ENCODE measurements around the gene EFCAB7.
A peak's percentile ranks its signal among the peaks of the same experiment; 100 is the strongest.
"Not testable (repeated sequence)": the region's sequence is repeated elsewhere in the genome, so short reads cannot be mapped to it uniquely, and the experiment has no call there.

Gene EFCAB7

DNA sequence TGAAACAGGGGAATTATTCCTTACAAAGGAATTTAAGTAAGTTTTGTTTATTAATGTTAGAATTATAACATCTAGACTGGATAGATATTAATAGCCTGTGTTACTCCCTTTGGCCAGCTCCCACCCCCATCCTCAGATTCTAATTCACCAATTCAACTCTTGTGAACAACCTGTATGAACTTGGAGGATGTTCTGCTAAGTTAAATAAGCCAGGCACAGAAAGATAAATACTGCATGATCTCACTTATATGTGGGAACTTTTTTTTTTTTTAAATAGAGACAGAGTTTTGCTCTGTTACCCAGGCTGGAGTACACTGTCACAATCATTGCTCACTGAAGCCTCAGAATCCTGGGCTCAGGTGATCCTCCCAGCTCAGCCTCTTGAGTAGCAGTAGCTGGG is 32.2 kb downstream of the EFCAB7 start:
- DNase-seq = no peak

DNA sequence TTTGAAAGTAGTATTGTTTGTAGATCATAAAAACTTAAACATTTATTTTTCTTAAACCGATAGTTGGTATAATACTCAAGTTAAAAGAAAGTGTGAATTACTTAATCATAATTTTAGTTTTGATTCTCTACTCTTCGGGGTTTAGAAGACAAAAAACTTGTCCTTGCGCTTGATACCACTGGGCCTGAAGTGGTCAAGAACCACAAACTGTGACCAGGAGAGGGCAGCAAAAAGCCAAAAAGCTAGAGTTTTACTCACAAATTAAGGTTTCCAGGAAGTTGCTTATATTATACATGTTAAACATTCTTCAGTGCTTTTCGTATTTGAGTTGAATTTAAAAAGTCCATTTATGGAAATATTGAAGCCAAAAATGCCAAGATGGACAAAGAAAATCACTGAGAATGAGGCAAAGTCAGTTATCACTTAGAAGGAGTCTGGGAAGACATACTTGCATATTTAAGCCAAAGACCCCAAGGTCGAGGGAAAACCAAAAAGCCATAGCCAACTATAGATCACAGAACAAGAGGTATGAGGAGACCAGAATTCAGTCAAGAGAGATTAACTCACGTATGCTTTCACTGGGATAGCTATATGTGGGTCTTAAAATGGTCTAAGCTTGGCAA is 34.2 kb downstream of the EFCAB7 start:
- peak in 1 of 2 donors; percentile 7 for DNase-seq

DNA sequence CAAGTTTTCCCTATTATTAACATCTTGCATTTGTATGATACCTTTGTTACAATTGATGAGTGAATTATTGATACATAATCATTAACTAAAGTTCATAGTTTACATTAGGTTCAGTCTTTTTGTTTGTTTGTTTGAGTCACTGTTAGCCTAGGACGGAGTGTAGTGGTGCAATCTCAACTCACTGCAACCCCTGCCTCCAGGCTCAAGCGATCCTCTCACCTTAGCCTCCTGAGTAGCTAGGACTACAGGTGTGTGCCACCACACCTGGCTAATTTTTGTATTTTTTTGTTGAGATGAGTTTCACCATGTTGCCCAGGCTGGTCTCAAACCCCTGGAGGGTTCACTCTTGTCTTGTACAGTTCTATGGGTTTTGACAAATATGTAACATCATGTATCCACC is 36.0 kb downstream of the EFCAB7 start:
- DNase-seq = no peak

DNA sequence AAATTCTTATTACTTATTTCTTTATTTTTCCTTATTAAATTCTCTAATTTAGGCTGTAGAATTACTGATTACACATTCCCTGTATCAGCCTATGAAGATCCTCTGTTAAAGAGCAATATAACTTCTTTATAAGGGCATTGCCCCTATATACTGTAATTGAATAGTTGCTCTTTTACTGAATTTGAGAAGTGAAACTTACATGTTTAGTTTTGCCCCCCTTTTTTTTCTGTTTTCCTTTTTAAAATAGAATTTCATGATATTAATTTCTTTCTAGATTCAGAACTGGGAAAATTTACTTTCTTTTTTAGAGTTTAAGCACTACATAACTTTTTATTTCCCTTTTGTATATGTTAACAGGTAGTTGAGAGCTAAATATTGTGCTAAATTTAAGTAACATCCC is 40.4 kb downstream of the EFCAB7 start:
- no peak for DNase-seq

DNA sequence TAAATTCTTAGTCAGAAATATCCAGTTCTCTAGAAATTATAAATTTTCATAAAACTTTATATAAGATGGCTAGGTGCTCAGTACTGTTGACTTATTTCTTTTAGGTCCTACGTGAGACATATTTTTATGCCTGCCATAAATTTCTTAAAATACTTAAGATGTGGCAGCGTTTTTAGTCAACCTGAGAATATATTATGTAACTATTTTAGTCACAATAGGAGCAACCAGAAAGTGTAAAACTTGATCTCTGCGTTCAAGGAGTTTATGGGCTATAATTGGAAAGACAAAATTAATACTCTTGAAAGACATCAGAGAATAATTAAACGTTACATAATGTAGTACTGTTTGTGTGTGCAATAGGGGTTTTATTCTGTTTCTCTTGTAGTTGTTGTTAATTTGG is 45.7 kb downstream of the EFCAB7 start:
- no peak for DNase-seq

DNA sequence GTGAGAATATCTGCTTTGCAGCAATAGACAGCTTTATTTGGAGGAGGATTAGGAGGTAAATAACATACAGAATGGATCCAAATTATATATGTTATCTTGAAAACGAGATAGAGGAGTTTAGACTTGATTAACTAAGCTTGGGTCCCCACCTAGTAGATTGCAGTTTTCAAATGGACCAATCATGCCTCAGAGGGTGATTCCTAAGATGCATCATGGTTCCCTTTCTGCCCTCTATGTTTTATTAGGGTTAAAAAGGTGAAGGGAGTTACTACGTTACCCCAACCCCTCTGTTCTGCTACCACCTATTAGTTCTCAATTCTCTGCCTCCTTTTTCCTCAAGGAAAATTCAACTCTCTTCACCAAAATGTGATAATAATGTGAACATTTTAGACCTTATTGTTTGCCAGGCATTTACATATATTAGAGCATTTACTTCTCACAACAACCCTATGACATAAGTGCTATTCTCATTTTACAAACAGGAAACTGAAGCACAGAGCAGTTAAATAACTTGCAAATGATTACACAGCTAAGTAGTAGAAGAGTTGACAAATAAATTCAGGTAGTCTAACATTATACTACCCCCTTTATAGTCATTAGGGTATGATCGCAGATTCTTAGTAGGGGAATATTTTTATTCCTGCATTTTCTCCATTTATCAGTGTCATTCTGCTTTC is 46.5 kb downstream of the EFCAB7 start:
- no peak for DNase-seq

DNA sequence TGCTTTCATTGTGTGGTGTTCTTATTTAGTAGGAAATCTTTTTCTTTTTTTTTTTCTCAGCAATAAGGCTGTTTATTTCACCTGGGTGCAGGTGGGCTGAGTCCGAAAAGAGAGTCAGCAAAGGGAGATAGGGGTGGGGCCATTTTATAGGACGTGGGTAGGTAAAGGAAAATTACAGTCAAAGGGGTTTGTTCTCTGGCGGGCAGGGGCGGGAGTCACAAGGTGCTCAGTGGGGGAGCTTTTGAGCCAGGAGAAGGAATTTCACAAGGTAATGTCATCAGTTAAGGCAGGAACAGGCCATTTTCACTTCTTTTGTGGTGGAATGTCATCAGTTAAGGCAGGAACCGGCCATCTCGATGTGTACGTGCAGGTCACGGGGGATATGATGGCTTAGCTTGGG is 49.4 kb downstream of the EFCAB7 start:
- not testable (repeated sequence) for DNase-seq

DNA sequence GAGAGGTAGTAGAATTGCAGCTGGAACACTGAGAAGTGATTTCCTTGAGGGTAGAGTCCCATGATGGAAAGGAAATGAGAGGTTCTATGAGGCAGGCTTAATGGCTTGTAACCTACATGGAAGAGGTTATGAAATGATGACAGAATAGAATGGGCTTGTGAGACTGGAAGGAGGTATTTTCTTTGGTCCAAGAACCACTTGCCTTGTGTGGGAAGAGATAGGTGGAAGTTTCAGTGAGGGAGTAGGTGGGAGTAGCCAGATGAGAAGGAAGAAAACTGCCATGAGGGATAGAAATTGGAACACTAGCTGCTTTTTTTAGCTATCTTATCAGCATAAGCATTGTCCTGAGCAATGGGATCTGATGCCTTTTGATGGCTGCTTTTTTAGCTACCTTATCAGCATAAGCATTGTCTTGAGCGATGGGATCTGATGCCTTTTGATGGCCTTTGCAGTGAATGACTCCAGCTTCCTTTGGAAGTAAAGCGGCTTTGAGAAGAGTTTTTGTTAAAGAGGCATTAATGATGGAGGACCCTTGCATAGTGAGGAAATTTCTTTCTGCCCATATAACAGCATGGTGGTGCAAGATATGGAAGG is 51.0 kb downstream of the EFCAB7 start:
- not testable (repeated sequence) for DNase-seq

DNA sequence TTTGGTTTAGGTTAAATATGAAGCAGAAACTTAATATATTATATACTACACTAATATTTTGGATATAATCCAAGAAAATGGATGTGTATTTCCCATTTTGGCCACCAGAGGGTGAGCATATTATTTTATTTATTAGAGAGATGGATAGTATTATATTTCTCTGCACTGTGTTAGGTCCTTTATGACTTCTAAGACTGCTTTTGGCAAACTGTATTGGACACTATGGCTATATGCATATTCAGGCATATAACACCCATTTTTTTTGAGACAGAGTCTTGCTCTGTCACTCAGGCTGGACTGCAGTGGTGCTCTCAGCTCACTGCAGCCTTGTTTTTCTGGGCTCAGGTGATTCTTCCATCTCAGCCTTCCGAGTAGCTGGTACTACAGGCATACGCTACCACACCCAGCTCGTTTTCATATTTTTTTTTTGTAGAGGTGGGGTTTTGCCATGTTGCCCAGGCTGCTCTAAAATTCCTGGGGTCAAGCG is 52.1 kb downstream of the EFCAB7 start:
- DNase-seq = peak in 1 of 2 donors; percentile 54

DNA sequence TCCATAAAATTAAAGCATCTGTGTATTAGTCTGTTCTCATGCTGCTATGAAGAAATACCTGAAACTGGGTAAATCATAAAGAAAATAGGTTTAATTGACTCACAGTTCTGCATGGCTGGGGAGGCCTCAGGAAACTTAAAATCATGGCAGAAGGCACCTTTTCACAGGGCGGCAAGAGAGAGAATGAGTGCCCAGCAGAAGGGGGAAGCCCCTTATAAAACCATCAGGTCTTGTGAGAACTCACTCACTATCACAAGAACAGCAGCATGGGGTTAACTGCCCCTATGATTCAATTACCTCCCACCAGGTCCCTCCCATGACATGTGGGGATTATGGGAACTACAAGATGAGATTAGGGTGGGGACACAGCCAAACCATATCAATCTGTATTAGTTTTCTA is 63.0 kb downstream of the EFCAB7 start:
- DNase-seq = not testable (repeated sequence)

DNA sequence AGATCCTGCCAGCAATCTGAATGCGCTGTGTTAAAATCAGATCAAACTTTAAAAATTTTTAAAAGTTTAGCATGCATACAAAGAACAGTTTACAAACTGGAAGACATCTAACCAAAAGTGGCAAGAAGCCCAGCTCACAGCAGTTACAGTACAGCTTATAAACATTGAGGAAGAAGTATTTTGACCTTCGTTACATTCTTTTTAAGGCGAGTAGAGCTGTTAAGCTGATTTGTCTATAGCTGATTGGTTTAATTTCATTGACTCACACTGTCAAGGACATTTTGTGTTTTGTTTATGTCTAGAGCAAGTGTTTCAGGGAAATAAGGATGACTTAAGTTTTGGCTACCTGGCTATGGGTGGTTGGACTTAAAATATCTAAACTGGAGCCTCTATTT is 66.8 kb downstream of the EFCAB7 start:
- no peak for DNase-seq

DNA sequence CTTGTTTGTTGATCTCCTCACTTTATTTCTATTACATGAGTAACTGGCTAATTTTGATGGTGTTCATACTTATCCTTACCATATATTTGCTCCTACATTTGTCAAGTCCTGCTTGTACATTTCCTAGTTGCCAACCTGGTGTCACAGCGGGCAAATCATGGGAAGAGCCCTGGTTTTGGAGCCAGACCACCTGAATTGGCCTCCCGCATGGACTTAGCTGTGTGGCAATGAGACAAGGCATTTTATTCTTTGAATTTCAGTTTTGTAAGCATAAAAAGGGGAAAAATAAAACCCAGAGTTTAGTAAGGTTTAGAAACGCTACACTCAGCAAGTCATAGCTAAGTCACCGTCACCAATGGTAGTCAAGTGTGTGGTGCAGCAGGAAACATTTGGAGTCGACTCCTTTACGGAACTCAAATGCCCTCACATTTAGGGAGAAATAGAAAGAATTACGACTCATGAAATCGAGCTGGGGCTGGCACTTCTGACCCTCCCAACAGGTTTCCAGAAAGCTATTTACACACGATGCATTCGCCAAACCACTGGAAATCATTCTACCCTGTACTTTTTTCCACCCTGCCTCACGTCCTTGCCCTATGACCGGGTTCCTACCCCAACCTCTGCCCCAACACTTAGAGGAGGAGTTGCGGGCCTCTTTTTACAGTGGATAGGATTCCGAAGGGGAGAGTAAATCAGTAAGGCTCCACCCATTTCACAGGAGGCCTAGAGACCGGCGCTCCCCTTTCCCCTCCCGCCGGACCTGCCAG is 69.4 kb downstream of the EFCAB7 start:
- DNase-seq = no peak

DNA sequence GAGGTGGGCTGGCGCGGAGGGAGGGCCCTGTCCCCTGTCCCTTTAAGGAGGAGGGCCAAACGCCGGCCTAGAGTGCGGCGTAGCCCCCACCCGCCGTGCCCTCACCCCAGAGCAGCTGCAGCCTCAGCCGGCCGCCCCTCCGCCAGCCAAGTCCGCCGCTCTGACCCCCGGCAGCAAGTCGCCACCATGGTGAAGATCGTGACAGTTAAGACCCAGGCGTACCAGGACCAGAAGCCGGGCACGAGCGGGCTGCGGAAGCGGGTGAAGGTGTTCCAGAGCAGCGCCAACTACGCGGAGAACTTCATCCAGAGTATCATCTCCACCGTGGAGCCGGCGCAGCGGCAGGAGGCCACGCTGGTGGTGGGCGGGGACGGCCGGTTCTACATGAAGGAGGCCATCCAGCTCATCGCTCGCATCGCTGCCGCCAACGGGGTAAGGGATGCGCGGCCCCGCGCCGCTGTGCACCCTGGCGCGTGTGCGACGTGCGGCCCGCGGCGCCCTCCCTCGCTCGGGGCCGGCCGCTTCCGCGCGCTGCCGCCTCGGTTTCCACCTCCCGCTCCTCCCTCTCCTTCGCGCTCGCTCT is 70.1 kb downstream of the EFCAB7 start, which contains the start of gene PGM1:
Gene PGM1 (plus strand): TSS at position 109 of the 583 bp plus-strand sequence. CDS start 78 bp downstream, at position 187.
- peak; percentile 72 to 74 for DNase-seq

DNA sequence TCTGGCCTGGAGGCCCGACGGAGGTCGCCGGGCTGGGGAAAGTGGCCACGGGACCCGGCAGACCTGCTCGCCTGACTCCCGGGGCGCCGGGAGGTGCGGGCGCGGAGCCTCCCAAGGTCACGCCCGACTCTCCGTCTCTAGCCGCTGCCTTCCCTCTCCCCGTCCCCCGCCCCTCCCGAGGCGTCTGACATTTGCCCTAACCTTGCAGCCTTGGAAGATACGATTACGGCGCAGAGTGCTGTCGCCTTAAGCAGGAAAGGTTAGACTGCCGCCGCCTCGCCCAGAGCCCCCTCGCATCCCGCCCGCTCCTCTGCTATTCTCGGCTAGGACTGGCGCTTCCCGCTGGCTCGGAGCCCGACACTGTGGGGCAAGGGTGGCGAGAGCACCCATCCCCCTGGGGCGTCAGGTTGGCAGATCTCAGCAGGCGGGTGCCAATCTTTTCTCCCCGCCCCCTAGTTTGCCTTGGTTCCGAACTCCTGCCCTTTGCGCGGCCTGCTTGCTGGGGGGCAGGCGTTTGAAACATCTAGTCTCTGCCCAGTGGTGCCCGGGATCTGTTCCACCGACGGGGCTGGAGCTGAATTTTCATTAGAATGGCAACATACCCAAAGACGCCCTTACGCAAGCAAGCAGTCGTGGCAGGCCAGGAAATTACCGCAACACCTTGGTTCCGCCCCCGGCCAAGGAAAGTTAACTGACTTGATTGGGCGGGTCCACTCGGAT is 70.7 kb downstream of the EFCAB7 start:
- peak; percentile 79 to 81 for DNase-seq

DNA sequence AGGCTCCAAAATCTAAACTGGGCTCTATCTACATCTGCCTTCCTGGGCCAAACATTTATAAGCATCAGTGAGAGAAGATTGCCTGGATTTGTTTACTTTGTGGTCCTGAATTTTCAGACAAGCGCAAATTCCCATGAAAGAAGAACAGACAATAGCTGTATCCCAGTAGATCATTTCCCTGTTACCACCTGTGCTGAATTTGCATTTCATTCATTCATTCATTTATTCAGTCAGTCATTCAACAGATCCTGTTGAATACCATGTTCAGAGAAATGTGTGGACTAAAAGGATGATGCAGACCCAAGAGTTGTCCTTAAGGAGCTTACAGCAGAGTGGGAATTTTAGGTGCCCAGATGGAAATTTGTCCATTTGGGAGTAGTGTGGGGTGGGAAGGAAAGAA is 72.1 kb downstream of the EFCAB7 start:
- DNase-seq = no peak

DNA sequence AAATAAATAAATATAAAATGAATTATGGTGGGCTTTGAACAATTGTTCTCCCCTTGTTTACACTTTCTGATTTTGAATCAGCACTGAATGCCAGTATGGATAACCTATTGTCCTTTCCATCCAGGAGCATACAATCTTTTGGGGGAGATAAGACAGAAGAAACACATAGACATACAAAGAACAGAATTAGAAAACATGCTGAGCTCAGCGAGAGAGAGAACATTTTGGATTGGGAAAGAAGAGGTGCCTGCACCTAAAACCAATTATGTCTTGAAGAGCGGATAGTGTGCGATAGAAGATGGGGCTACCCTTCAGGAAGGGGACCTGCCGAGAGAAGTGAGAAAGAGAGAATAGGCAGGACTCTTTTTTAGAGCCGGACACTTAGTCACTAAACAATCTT is 76.5 kb downstream of the EFCAB7 start:
- no peak for DNase-seq

DNA sequence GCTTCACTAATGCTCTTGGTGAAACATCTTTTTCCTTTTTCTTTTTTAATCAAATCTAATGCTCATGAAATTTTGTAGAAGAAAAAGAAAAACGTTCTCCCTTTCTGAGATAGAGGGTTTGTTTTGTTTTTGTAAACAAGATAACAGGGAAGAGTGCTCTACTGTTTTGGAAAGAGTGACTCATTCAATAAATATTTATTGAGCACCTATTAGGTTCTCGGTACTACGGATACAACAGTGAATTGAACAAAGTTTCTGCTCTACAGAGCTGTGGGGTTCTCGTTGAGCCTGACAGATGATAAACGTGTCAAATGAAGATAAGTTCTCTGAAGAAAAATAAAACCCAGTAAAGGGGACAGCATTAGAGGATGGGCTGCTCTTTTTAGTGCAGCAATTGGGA is 76.9 kb downstream of the EFCAB7 start:
- DNase-seq = no peak

DNA sequence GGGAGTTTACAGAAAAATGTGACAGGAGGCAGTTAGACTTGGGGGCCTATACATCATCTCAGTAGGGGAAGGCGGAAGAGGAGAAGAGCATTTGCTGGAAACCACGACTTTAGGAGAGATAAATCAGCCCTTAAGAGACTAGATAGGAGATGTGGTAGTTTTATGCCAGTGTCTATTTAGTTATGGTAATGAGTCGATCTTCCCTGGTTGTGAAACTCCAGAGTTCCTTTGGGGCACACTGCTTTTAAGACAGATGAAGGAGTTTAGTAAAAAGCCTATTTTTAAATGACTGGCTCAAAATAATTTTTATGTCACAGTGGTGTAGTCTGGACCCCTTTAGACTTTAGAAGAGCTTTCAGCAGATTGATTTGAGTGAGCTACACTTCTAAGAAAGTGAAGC is 77.7 kb downstream of the EFCAB7 start:
- no peak for DNase-seq

DNA sequence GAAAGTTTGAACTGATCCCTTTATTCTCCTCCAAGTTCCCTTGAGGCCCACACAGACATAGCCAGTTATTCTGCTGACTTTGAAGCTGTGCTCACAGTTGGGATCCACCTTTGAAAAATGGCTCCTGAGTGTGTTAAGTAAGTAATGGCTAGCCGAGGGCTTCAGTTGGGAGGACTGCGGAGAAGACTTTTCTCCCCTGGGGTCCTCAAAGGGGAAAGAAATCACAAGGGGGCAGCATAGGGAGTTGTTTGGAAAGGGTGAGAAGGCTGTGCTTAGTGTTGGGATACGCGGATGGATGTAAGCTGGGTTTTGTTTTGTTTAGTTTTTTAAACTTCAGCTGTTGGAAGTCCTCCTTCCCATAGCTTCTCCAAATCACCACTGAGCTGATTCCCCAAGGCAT is 78.1 kb downstream of the EFCAB7 start:
- no peak for DNase-seq

DNA sequence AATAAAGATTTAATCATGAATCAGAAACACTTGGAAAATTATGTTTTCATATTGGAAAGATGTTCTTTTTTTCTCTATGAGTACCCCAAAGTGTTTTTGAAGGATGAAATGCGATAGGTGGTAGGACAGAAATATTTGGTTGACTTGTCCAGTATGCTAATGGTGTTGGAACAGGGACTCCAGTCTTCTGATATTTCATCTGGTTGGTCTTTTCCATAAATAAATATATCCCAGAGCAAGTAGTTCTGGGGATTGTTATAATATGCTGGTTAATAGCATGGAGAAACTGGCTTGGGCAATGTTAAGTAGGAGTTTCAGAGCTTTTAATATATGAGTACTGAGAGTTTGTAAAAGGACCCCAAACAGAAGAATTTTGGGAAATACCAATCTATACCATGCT is 78.6 kb downstream of the EFCAB7 start:
- DNase-seq = no peak

DNA sequence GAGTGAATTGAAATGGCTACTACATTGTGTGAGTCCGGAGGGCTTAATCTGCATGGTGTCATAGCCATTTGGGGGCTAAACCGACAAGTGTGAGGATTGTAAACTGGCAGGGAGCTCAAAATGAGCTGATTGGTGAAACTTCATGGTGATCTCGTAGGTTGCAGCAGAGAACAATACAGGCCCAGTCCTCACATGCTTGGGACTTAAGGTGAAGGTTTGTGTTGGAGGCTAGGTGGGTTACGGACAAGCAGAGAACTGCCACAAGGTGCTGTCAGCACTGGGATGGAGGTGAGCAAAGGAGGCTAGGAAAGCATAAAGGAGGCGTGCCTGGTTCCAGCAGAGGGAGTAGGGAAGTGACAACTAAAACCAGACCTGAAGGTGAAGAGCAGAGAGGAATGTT is 79.3 kb downstream of the EFCAB7 start:
- no peak for DNase-seq

DNA sequence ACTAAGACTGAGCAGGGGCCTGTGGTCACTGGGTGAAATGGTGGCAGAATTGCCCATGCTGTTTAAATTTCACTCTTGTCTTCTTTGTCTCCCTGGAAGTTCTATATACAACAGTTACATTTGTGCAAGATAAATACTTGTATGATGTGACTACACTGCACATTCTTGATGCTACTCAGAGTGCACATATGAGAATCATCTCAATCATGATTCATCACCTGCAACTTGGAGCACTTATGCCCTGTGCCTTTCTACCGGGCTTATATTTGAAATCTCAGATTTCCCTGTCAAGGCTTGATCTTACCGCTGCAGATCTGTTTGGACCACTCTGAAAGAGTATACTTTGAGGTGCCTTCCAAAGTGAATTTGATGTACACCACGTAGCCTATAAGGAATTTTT is 80.5 kb downstream of the EFCAB7 start:
- DNase-seq = no peak
